ENCODE results near the gene SLC38A3.
"Not testable (repeated sequence)": the region's sequence is repeated elsewhere in the genome, so short reads cannot be mapped to it uniquely, and the experiment has no call there.

SLC38A3 gene

DNA sequence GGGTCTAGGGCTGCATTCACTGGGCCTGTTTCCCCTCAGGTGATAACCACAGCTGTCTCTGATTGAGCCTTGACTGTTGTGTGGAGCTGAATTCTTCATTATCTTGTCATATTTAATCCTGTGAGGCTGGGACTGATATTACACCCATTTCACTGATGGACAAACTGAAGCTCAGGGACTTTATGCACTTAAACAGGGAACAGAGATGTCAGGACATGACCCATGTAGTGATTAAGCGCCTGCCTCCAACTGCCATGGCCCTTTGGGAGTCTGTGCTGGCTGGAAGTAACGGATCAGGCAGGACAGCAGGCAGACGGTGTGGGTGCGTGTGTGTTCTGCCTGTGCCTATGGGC, 38.4 kb downstream of the SLC38A3 start:
- no CpG with 5 or more reads among the region's 4 CpGs for WGBS, 2 donors (ENCODE audit: extremely low coverage in 2 of 2, insufficient read length in 2 of 2, insufficient replicate concordance in 1 of 2)
- H2BK15ac ChIP-seq (ENCODE audit: low read length) = no peak overlapping the region
- H3K36me3 ChIP-seq (replicated peaks in 1 of 2; ENCODE audit: control insufficient read depth in 2 of 2, insufficient read depth in 2 of 2, low read length in 2 of 2) = peaks cover 13 to 64% of the 10 kb centered on the region in 2 donors
- H3K4me2 ChIP-seq (ENCODE audit: insufficient read depth, low read length, poor library complexity, severe bottlenecking) = no peak overlapping the region
- H3K4me3 ChIP-seq (ENCODE audit: low read length in 2 of 2) = no peak overlapping the region
- H3K79me1 ChIP-seq (ENCODE audit: low read depth, low read length) = peaks cover 22% of the 10 kb centered on the region
- no peak overlapping the region for H4K91ac ChIP-seq (ENCODE audit: low read depth, low read length, poor library complexity)
- H3K18ac ChIP-seq (ENCODE audit: low read length) = peak overlapping the region; percentile 92
- H3K9ac ChIP-seq (ENCODE audit: low read depth, low read length, poor library complexity) = no peak overlapping the region
- H2AK5ac ChIP-seq (ENCODE audit: low read depth, low read length) = peak overlapping the region; percentile 100
- H4K8ac ChIP-seq (ENCODE audit: low read depth, low read length) = no peak overlapping the region
- no peak overlapping the region for H2AFZ ChIP-seq (ENCODE audit: low read length)
- no peak overlapping the region for H3K14ac ChIP-seq (ENCODE audit: low read length)
- H3K27me3 ChIP-seq (ENCODE audit: control insufficient read depth in 3 of 3, insufficient read depth in 3 of 3, low read depth in 1 of 3, low read length in 3 of 3) = no peaks in the 10 kb centered on the region
- H2BK120ac ChIP-seq (ENCODE audit: low read depth, low read length) = no peak overlapping the region
- H3K27ac ChIP-seq (replicated peaks; ENCODE audit: low read length) = peak overlapping the region; percentile 22
- H2BK12ac ChIP-seq (ENCODE audit: low read length) = no peak overlapping the region
- no peak overlapping the region for H3K23ac ChIP-seq (ENCODE audit: low read depth, low read length, poor library complexity)
- no peaks in the 10 kb centered on the region for H3K9me3 ChIP-seq (replicated peaks in 1 of 2; ENCODE audit: control insufficient read depth in 2 of 2, insufficient read depth in 1 of 2, low read depth in 1 of 2, low read length in 2 of 2)
- H3K4me1 ChIP-seq (ENCODE audit: control insufficient read depth in 2 of 2, insufficient read depth in 1 of 2, low read depth in 1 of 2, low read length in 2 of 2) = peaks cover 62 to 69% of the 10 kb centered on the region in 2 donors
- H3K4ac ChIP-seq (ENCODE audit: low read length) = no peak overlapping the region
- DNase-seq (ENCODE audit: low spot score) = no peak
- no peak overlapping the region for H2BK5ac ChIP-seq (ENCODE audit: low read length)

DNA sequence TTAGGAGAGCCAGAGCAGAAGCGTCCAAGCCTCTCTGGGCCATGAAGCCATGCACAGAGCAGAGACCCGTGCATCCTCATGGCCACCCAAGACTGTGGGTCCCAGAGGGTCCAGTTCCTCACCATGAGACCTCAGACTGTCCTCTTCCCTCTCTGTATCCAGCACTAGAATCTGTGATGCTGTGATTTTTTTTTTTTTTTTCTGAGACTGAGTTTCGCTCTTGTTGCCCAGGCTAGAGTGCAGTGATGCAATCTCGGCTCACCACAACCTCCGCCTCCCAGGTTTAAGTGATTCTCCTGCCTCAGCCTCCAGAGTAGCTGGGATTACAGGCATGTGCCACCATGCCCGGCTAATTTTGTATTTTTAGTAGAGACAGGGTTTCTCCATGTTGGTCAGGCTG, 39.7 kb downstream of the SLC38A3 start:
- WGBS, 2 donors (ENCODE audit: extremely low coverage in 2 of 2, insufficient read length in 2 of 2, insufficient replicate concordance in 1 of 2) = no CpG with 5 or more reads among the region's 6 CpGs

DNA sequence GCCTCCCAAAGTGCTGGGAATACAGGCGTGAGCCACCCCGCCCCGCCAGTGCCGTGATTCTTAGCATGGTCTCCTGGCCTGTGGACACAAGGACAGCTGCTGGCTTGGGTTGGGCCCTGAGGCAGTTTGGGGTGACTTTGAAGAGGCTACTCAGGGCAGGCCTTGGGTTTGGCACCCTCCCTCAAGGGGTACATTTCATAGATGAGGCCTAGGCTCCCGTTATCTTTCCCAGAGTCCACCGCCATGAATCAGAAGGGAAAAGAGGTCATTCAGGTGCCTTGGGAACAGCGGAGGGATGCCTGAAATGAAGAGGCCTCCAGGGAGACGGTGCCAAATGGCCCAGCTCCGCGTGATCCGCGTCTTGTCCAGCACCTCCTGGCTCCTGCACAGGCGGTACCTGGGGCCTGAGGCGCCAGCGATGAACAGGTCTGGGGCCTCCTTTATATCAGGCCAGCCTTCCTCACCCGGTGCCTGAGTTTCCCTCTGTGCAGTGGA, 40.2 kb downstream of the SLC38A3 start:
- Histone ChIP-seq H2BK5ac (ENCODE audit: low read length) (peak overlapping the region; percentile 97), H2BK15ac (ENCODE audit: low read length) (peak overlapping the region; percentile 91), H3K27ac (replicated peaks; ENCODE audit: low read length) (peak overlapping the region; percentile 93), H3K18ac (ENCODE audit: low read length) (peak overlapping the region; percentile 86), H3K4ac (ENCODE audit: low read length) (no peak overlapping the region), H3K4me2 (ENCODE audit: insufficient read depth, low read length, poor library complexity, severe bottlenecking) (peak overlapping the region; percentile 40), H3K23ac (ENCODE audit: low read depth, low read length, poor library complexity) (peak overlapping the region; percentile 28), H2BK12ac (ENCODE audit: low read length) (peak overlapping the region; percentile 35), H2AFZ (ENCODE audit: low read length) (no peak overlapping the region), H3K4me1 (ENCODE audit: control insufficient read depth in 2 of 2, insufficient read depth in 1 of 2, low read depth in 1 of 2, low read length in 2 of 2) (peaks cover 47 to 53% of the 10 kb centered on the region in 2 donors), H3K79me1 (ENCODE audit: low read depth, low read length) (peaks cover 34% of the 10 kb centered on the region), H3K27me3 (ENCODE audit: control insufficient read depth in 3 of 3, insufficient read depth in 3 of 3, low read depth in 1 of 3, low read length in 3 of 3) (no peaks in the 10 kb centered on the region), H2BK120ac (ENCODE audit: low read depth, low read length) (peak overlapping the region; percentile 39), H4K91ac (ENCODE audit: low read depth, low read length, poor library complexity) (peak overlapping the region; percentile 56), H4K8ac (ENCODE audit: low read depth, low read length) (no peak overlapping the region), H3K9ac (ENCODE audit: low read depth, low read length, poor library complexity) (peak overlapping the region; percentile 64), H2AK5ac (ENCODE audit: low read depth, low read length) (peak overlapping the region; percentile 31), H3K14ac (ENCODE audit: low read length) (no peak overlapping the region), H3K9me3 (replicated peaks in 1 of 2; ENCODE audit: control insufficient read depth in 2 of 2, insufficient read depth in 1 of 2, low read depth in 1 of 2, low read length in 2 of 2) (no peaks in the 10 kb centered on the region), H3K36me3 (replicated peaks in 1 of 2; ENCODE audit: control insufficient read depth in 2 of 2, insufficient read depth in 2 of 2, low read length in 2 of 2) (peaks cover 26 to 54% of the 10 kb centered on the region in 2 donors), H3K4me3 (ENCODE audit: low read length in 2 of 2) (no peak overlapping the region)
- no CpG with 5 or more reads among the region's 16 CpGs for WGBS, 2 donors (ENCODE audit: extremely low coverage in 2 of 2, insufficient read length in 2 of 2, insufficient replicate concordance in 1 of 2)
- no peak for DNase-seq (ENCODE audit: low spot score)

More for the DNA sequence above, 39.7 kb downstream of the SLC38A3 start:
- not testable (repeated sequence) for H4K91ac ChIP-seq (ENCODE audit: low read depth, low read length, poor library complexity); H2BK5ac ChIP-seq (ENCODE audit: low read length); H3K23ac ChIP-seq (ENCODE audit: low read depth, low read length, poor library complexity); DNase-seq (ENCODE audit: low spot score); H3K14ac ChIP-seq (ENCODE audit: low read length); H2AFZ ChIP-seq (ENCODE audit: low read length); H4K8ac ChIP-seq (ENCODE audit: low read depth, low read length); H3K9me3 ChIP-seq (replicated peaks in 1 of 2; ENCODE audit: control insufficient read depth in 2 of 2, insufficient read depth in 1 of 2, low read depth in 1 of 2, low read length in 2 of 2); H3K4me2 ChIP-seq (ENCODE audit: insufficient read depth, low read length, poor library complexity, severe bottlenecking); H3K4me3 ChIP-seq (ENCODE audit: low read length in 2 of 2); H3K9ac ChIP-seq (ENCODE audit: low read depth, low read length, poor library complexity); H3K27me3 ChIP-seq (ENCODE audit: control insufficient read depth in 3 of 3, insufficient read depth in 3 of 3, low read depth in 1 of 3, low read length in 3 of 3); H3K4ac ChIP-seq (ENCODE audit: low read length); H2BK12ac ChIP-seq (ENCODE audit: low read length); H2BK15ac ChIP-seq (ENCODE audit: low read length)
- Histone ChIP-seq H3K18ac (ENCODE audit: low read length) (peak overlapping the region; percentile 69), H2BK120ac (ENCODE audit: low read depth, low read length) (peak overlapping the region; percentile 39), H3K36me3 (replicated peaks in 1 of 2; ENCODE audit: control insufficient read depth in 2 of 2, insufficient read depth in 2 of 2, low read length in 2 of 2) (peaks cover 21 to 53% of the 10 kb centered on the region in 2 donors), H3K79me1 (ENCODE audit: low read depth, low read length) (peaks cover 29% of the 10 kb centered on the region), H3K4me1 (ENCODE audit: control insufficient read depth in 2 of 2, insufficient read depth in 1 of 2, low read depth in 1 of 2, low read length in 2 of 2) (peaks cover 51 to 56% of the 10 kb centered on the region in 2 donors), H3K27ac (replicated peaks; ENCODE audit: low read length) (peak overlapping the region; percentile 59), H2AK5ac (ENCODE audit: low read depth, low read length) (peak overlapping the region; percentile 86)

DNA sequence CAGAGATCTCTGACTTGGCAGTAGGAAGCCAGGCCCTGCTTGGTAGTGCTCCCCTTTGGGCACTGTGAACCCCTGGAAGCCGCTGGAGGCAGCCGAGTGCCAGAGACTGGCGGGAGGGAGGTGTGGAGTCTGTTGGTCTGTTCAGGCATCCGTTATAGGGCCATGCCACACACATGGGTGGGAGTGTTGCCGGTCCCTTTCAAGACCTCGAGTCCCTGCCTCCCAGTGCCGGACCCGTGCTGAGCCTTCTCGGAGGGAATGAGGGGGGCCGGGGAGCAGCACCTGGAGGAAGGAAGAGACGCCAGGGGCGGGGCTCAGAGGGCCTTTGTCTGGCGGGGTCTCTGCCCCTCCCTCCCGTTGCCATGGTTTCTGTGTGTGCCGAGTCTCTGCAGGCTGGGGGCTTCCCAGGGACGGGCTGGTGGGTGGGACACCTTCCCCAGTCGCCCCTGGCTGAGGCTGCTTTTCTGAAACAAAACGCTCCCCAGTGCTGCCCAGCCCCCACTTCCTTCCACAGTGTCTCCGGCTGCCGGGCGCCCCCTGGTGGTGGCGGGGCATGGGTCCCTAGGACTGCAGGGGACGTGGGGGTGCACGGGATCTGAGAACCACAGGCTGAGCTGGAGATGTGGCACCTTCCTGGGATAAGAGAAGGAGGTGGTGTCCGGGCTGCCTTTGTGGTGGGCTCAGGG, 40.9 kb downstream of the SLC38A3 start:
- peak overlapping the region; percentile 56 for H3K14ac ChIP-seq (ENCODE audit: low read length)
- peak overlapping the region; percentile 90 for H3K9ac ChIP-seq (ENCODE audit: low read depth, low read length, poor library complexity)
- peak overlapping the region; percentile 93 for H3K27ac ChIP-seq (replicated peaks; ENCODE audit: low read length)
- peak overlapping the region; percentile 91 for H2BK12ac ChIP-seq (ENCODE audit: low read length)
- H2BK15ac ChIP-seq (ENCODE audit: low read length) = peak overlapping the region; percentile 91
- peak overlapping the region; percentile 19 to 36 for H3K4me3 ChIP-seq (ENCODE audit: low read length in 2 of 2)
- peak overlapping the region; percentile 56 for H4K91ac ChIP-seq (ENCODE audit: low read depth, low read length, poor library complexity)
- H3K27me3 ChIP-seq (ENCODE audit: control insufficient read depth in 3 of 3, insufficient read depth in 3 of 3, low read depth in 1 of 3, low read length in 3 of 3) = no peaks in the 10 kb centered on the region
- peak overlapping the region; percentile 97 for H2BK5ac ChIP-seq (ENCODE audit: low read length)
- WGBS, 2 donors (ENCODE audit: extremely low coverage in 2 of 2, insufficient read length in 2 of 2, insufficient replicate concordance in 1 of 2) = no CpG with 5 or more reads among the region's 25 CpGs
- peak overlapping the region; percentile 96 for H3K18ac ChIP-seq (ENCODE audit: low read length)
- H3K4me1 ChIP-seq (ENCODE audit: control insufficient read depth in 2 of 2, insufficient read depth in 1 of 2, low read depth in 1 of 2, low read length in 2 of 2) = peaks cover 44 to 50% of the 10 kb centered on the region in 2 donors
- peak overlapping the region; percentile 39 for H2BK120ac ChIP-seq (ENCODE audit: low read depth, low read length)
- H4K8ac ChIP-seq (ENCODE audit: low read depth, low read length) = peak overlapping the region; percentile 19
- H3K23ac ChIP-seq (ENCODE audit: low read depth, low read length, poor library complexity) = peak overlapping the region; percentile 28
- H2AFZ ChIP-seq (ENCODE audit: low read length) = peak overlapping the region; percentile 41
- H3K9me3 ChIP-seq (replicated peaks in 1 of 2; ENCODE audit: control insufficient read depth in 2 of 2, insufficient read depth in 1 of 2, low read depth in 1 of 2, low read length in 2 of 2) = no peaks in the 10 kb centered on the region
- peak overlapping the region; percentile 8 for H3K4ac ChIP-seq (ENCODE audit: low read length)
- peak; percentile 97 for DNase-seq (ENCODE audit: low spot score)
- peak overlapping the region; percentile 55 for H3K4me2 ChIP-seq (ENCODE audit: insufficient read depth, low read length, poor library complexity, severe bottlenecking)
- peaks cover 36% of the 10 kb centered on the region for H3K79me1 ChIP-seq (ENCODE audit: low read depth, low read length)
- H3K36me3 ChIP-seq (replicated peaks in 1 of 2; ENCODE audit: control insufficient read depth in 2 of 2, insufficient read depth in 2 of 2, low read length in 2 of 2) = peaks cover 26 to 57% of the 10 kb centered on the region in 2 donors
- H2AK5ac ChIP-seq (ENCODE audit: low read depth, low read length) = peak overlapping the region; percentile 97
